Fibroblast of peridontal ligament (primary cell): ENCODE results near the gene CMPK2.

Experiments used
- DNase-seq: peaks from one replicate; pipeline ENCODE4 v3.0.0-alpha.2; 2010; ENCODE audit errors: extremely low read depth

Gene CMPK2

GRCh38 chr2:6841537-6842287, 24.0 kb downstream of the CMPK2 start:
- DNase-seq: no peak

- DNase-seq: no peak
Observed at GRCh38 chr2:6838673-6839319, 26.9 kb downstream of the CMPK2 start.

GRCh38 chr2:6835467-6835866, 30.2 kb downstream of the CMPK2 start:
- DNase-seq: no peak

- DNase-seq: no peak
Observed at GRCh38 chr2:6834163-6834562, 31.5 kb downstream of the CMPK2 start.

GRCh38 chr2:6833300-6833604, 32.5 kb downstream of the CMPK2 start:
- DNase-seq: no peak

- no peak for DNase-seq
Observed at GRCh38 chr2:6832596-6833299, 33.0 kb downstream of the CMPK2 start.

- DNase-seq: no peak
Observed at GRCh38 chr2:6831229-6831628, 34.5 kb downstream of the CMPK2 start.

- peak; percentile 75 for DNase-seq
Observed at GRCh38 chr2:6828299-6828584, 37.5 kb downstream of the CMPK2 start.

- DNase-seq: peak; percentile 14
Observed at GRCh38 chr2:6827566-6828298, 38.0 kb downstream of the CMPK2 start.

GRCh38 chr2:6826081-6826913, 39.4 kb downstream of the CMPK2 start:
- peak; percentile 32 for DNase-seq

GRCh38 chr2:6824962-6825361, 40.7 kb downstream of the CMPK2 start:
- peak; percentile 38 for DNase-seq

- peak; percentile 50 for DNase-seq
Observed at GRCh38 chr2:6823111-6823510, 42.6 kb downstream of the CMPK2 start.

- DNase-seq: no peak
Observed at GRCh38 chr2:6822406-6822805, 43.3 kb downstream of the CMPK2 start.

- DNase-seq: no peak
Observed at GRCh38 chr2:6820903-6821584, 44.7 kb downstream of the CMPK2 start.

GRCh38 chr2:6820236-6820635, 45.5 kb downstream of the CMPK2 start:
- no peak for DNase-seq

- DNase-seq: no peak
Observed at GRCh38 chr2:6819668-6820067, 46.0 kb downstream of the CMPK2 start.

GRCh38 chr2:6818012-6818411, 47.7 kb downstream of the CMPK2 start:
- DNase-seq: no peak

- no peak for DNase-seq
Observed at GRCh38 chr2:6814869-6815268, 50.8 kb downstream of the CMPK2 start.

- DNase-seq: no peak
Observed at GRCh38 chr2:6814312-6814711, 51.4 kb downstream of the CMPK2 start.

- no peak for DNase-seq
Observed at GRCh38 chr2:6813573-6813972, 52.1 kb downstream of the CMPK2 start.

- DNase-seq: no peak
Observed at GRCh38 chr2:6812857-6813530, 52.7 kb downstream of the CMPK2 start.
